H7 (cell line): ENCODE data around the gene MALAT1. TPM values are rescaled to one million over a fixed set of nuclear protein-coding genes. Genes with fewer than 3 reads are reported as not detected.
A peak's percentile ranks its signal among the peaks of the same experiment; 100 is the strongest.
"Not testable (repeated sequence)": the region's sequence is repeated elsewhere in the genome, so short reads cannot be mapped to it uniquely, and the experiment has no call there.

Experiments used
- DNase-seq: peaks from one replicate; pipeline ENCODE4 v3.0.0; 2012
- H3K27me3 ChIP-seq: 2 replicates; pipeline ENCODE4 v1.6.0; 2011; ENCODE audit warnings: mild to moderate bottlenecking, low read length; ENCODE audit not compliant: control insufficient read depth, insufficient read depth
- H3K36me3 ChIP-seq: replicated peaks from 2 replicates; pipeline ENCODE4 v1.5.1; 2011; ENCODE audit warnings: low read length; ENCODE audit not compliant: control insufficient read depth, insufficient read depth
- H3K4me3 ChIP-seq: 2 replicates; pipeline ENCODE4 v1.5.1; 2011; ENCODE audit warnings: low read depth, mild to moderate bottlenecking, control low read depth, low read length, moderate library complexity; ENCODE audit not compliant: insufficient read depth
- total RNA-seq: library from RNA; depleted of rRNA; stranded (reverse); fragments of >200 nt; shearing (Covaris generic); gene quantifications from 2 replicates; pipeline ENCODE4 v1.2.3, GENCODE V29; 2014

MALAT1 gene
- total RNA-seq, 1 experiment from 2014 or later = 456 TPM

- peaks cover 47% of the 10 kb centered on the region for H3K36me3 ChIP-seq
- H3K4me3 ChIP-seq = peak overlapping the region; percentile 79
- DNase-seq = no peak
- H3K27me3 ChIP-seq = no peaks in the 10 kb centered on the region
These were observed 1.7 kb downstream of the MALAT1 start for GRCh38 chr11:65500387-65501185.

GRCh38 chr11:65501186-65501471 is 2.3 kb downstream of the MALAT1 start:
- DNase-seq = no peak
- H3K36me3 ChIP-seq = peaks cover 52% of the 10 kb centered on the region
- no peaks in the 10 kb centered on the region for H3K27me3 ChIP-seq
- peak overlapping the region; percentile 79 for H3K4me3 ChIP-seq

- peaks cover 54% of the 10 kb centered on the region for H3K36me3 ChIP-seq
- DNase-seq = no peak
These were observed 2.8 kb downstream of the MALAT1 start for GRCh38 chr11:65501472-65502273.

GRCh38 chr11:65502274-65502554 is 3.4 kb downstream of the MALAT1 start:
- H3K36me3 ChIP-seq = peaks cover 54% of the 10 kb centered on the region
- H3K27me3 ChIP-seq = no peaks in the 10 kb centered on the region
- peak overlapping the region; percentile 79 for H3K4me3 ChIP-seq
- DNase-seq = no peak

More at GRCh38 chr11:65501472-65502273, 2.8 kb downstream of the MALAT1 start:
- Histone ChIP-seq H3K27me3 (no peaks in the 10 kb centered on the region), H3K4me3 (peak overlapping the region; percentile 79)

- Histone ChIP-seq H3K27me3 (no peaks in the 10 kb centered on the region), H3K4me3 (peak overlapping the region; percentile 79), H3K36me3 (peaks cover 54% of the 10 kb centered on the region)
- no peak for DNase-seq
These were observed 3.9 kb downstream of the MALAT1 start for GRCh38 chr11:65502555-65503367.

- Histone ChIP-seq H3K36me3 (peaks cover 54% of the 10 kb centered on the region), H3K27me3 (no peaks in the 10 kb centered on the region), H3K4me3 (peak overlapping the region; percentile 79)
- DNase-seq = no peak
These were observed 4.6 kb downstream of the MALAT1 start for GRCh38 chr11:65503368-65503948.

DNA sequence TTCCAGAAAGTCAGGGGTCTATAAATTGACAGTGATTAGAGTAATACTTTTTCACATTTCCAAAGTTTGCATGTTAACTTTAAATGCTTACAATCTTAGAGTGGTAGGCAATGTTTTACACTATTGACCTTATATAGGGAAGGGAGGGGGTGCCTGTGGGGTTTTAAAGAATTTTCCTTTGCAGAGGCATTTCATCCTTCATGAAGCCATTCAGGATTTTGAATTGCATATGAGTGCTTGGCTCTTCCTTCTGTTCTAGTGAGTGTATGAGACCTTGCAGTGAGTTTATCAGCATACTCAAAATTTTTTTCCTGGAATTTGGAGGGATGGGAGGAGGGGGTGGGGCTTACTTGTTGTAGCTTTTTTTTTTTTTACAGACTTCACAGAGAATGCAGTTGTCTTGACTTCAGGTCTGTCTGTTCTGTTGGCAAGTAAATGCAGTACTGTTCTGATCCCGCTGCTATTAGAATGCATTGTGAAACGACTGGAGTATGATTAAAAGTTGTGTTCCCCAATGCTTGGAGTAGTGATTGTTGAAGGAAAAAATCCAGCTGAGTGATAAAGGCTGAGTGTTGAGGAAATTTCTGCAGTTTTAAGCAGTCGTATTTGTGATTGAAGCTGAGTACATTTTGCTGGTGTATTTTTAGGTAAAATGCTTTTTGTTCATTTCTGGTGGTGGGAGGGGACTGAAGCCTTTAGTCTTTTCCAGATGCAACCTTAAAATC is 5.3 kb downstream of the MALAT1 start:
- no peak for DNase-seq
- Histone ChIP-seq H3K36me3 (peaks cover 54% of the 10 kb centered on the region), H3K4me3 (peak overlapping the region; percentile 79), H3K27me3 (no peaks in the 10 kb centered on the region)

DNA sequence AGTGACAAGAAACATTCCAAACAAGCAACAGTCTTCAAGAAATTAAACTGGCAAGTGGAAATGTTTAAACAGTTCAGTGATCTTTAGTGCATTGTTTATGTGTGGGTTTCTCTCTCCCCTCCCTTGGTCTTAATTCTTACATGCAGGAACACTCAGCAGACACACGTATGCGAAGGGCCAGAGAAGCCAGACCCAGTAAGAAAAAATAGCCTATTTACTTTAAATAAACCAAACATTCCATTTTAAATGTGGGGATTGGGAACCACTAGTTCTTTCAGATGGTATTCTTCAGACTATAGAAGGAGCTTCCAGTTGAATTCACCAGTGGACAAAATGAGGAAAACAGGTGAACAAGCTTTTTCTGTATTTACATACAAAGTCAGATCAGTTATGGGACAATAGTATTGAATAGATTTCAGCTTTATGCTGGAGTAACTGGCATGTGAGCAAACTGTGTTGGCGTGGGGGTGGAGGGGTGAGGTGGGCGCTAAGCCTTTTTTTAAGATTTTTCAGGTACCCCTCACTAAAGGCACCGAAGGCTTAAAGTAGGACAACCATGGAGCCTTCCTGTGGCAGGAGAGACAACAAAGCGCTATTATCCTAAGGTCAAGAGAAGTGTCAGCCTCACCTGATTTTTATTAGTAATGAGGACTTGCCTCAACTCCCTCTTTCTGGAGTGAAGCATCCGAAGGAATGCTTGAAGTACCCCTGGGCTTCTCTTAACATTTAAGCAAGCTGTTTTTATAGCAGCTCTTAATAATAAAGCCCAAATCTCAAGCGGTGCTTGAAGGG is 6.0 kb downstream of the MALAT1 start:
- Histone ChIP-seq H3K27me3 (no peaks in the 10 kb centered on the region), H3K36me3 (peaks cover 54% of the 10 kb centered on the region), H3K4me3 (peak overlapping the region; percentile 79)
- DNase-seq = no peak

DNA sequence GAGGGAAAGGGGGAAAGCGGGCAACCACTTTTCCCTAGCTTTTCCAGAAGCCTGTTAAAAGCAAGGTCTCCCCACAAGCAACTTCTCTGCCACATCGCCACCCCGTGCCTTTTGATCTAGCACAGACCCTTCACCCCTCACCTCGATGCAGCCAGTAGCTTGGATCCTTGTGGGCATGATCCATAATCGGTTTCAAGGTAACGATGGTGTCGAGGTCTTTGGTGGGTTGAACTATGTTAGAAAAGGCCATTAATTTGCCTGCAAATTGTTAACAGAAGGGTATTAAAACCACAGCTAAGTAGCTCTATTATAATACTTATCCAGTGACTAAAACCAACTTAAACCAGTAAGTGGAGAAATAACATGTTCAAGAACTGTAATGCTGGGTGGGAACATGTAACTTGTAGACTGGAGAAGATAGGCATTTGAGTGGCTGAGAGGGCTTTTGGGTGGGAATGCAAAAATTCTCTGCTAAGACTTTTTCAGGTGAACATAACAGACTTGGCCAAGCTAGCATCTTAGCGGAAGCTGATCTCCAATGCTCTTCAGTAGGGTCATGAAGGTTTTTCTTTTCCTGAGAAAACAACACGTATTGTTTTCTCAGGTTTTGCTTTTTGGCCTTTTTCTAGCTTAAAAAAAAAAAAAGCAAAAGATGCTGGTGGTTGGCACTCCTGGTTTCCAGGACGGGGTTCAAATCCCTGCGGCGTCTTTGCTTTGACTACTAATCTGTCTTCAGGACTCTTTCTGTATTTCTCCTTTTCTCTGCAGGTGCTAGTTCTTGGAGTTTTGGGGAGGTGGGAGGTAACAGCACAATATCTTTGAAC is 6.8 kb downstream of the MALAT1 start:
- H3K36me3 ChIP-seq = peaks cover 50% of the 10 kb centered on the region
- H3K4me3 ChIP-seq = peak overlapping the region; percentile 79
- DNase-seq = no peak
- H3K27me3 ChIP-seq = no peaks in the 10 kb centered on the region

- Histone ChIP-seq H3K4me3 (peak overlapping the region; percentile 17; the same call in 1 of the 2 replicates), H3K27me3 (no peaks in the 10 kb centered on the region), H3K36me3 (peaks cover 46% of the 10 kb centered on the region)
- DNase-seq = no peak
These were observed 7.5 kb downstream of the MALAT1 start for GRCh38 chr11:65506290-65506771.

DNA sequence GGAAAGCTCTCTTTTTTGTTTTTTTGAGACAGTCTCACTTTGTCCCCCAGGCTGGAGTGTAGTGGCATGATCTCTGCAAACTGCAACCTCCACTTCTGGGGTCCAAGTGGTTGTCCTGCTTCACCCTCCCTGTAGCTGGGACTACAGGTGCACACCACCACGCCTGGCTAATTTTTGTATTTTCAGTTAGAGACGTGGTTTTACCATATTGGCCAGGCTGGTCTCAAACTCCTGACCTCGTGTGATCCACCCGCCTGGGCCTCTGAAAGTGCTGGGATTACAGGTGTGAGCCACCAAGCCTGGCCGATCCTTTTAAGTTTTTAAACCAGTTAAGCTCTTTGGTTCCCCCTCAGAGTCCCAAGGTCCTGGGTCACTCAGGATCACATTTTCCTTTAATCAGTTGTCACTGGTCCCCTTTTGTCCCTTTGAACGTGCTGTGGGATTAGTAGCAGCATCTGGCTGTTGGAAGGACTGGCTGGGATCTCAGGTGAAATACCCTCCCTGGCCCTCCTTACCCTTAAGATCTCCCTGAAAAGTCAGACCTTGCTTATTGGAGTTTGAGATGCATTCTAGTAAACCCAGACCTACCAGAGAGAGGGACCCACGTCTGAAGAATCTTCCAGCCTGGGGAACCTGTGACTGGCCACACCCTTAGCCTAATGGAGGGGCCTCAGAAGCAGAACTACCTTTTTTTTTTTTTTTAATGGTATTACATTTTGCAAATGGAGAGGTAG is 8.1 kb downstream of the MALAT1 start:
- peak; percentile 27 for DNase-seq
- no peaks in the 10 kb centered on the region for H3K27me3 ChIP-seq

GRCh38 chr11:65512311-65512710 is 13.5 kb downstream of the MALAT1 start:
- not testable (repeated sequence) for H3K36me3 ChIP-seq, H3K4me3 ChIP-seq, H3K27me3 ChIP-seq, DNase-seq

More for the DNA sequence above, 8.1 kb downstream of the MALAT1 start:
- H3K4me3 ChIP-seq = peak overlapping the region; percentile 17; the same call in 1 of the 2 replicates
- H3K36me3 ChIP-seq = peaks cover 41% of the 10 kb centered on the region
